Ureter (tissue), 1 donor: ENCODE data around the gene MLLT10. TPM values are rescaled to one million over a fixed set of nuclear protein-coding genes. Genes with fewer than 3 reads are reported as not detected.
"Not testable (repeated sequence)": the region's sequence is repeated elsewhere in the genome, so short reads cannot be mapped to it uniquely, and the experiment has no call there.

Source experiments
- DNase-seq: peaks from one replicate; pipeline ENCODE4 v3.0.0-alpha.2; 2020; ENCODE audit warnings: low spot score
- total RNA-seq: library from RNA; stranded (reverse); gene quantifications from one replicate; pipeline ENCODE4 v1.2.4, GENCODE V29; 2023
- donor health status: DM: yes; HTN: yes; CAD: no.

Gene MLLT10
- total RNA-seq, 1 donor from 2014 or later, result 83.7 TPM

DNA sequence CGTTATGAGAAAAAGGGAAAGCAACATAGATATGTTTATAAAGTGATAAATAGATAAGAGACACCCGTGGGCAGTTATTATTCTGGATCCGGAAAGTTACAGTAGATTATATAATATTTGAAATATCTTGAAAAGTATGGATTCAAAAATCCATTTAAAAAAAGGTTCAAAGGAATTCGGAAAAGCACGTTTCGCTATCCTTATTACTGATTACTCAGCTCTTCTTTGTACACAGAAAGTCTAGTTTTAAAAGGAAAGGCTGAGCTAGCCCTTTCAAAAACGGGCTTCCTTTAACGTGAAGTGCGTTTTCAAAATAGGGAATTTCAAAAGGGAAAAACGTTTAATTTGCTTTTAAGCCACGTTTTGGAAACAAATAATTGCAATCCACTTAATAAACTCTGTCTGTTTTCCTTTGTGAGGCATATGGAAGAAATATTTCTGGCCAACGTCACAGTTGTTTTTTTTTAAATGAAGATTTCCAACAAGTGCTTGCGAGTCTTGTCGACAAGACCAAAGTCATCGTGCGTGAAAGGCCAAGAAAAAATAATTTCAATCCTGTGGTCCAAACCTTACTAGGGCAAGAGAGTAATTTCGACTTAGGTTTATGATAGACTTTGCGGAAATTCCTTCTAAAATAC, 6.3 kb upstream of the MLLT10 start:
- no peak for DNase-seq

- no peak for DNase-seq
Measured at GRCh38 chr10:21528236-21529031, 5.6 kb upstream of the MLLT10 start.

- DNase-seq, result no peak
Measured at GRCh38 chr10:21529032-21529910, 4.8 kb upstream of the MLLT10 start.

- no peak for DNase-seq
Measured at GRCh38 chr10:21530168-21530567, 3.9 kb upstream of the MLLT10 start.

DNA sequence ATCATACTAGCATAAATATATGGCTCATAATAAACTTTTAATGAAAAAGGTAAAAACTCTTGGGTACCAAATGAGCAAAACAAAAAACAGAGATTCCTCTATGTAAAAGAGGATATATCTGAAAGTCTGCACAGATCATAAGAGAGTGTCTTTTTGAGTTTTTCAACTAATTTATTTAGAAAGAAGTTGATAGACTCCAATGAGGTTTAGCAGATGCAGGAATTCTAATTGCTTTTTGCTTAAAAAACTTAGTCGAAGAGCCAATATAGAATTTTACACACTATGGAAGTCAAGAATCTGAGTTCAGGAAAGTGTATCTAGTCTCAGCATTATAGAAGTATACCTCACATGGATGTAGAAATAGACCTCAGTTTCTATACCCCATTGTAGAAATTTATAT, 3.4 kb upstream of the MLLT10 start:
- DNase-seq, result no peak

DNA sequence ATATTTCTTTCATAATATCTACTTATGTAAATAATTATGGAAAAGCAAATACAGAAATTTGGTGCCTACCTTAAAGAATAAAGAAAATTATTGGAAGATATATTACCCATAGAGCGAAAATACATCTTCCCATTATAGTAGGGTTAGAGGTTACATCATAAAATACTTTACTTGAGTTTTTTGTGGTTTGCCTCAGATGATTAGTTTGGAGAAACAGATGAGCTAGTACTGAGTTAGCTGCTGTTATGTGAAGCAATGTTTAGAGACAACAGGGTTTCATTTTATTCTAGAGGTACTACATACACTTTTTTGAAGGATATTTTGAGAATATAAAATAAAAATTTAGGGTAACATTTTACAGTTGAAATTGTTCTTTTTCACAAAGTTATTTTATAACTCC, 2.9 kb upstream of the MLLT10 start:
- no peak for DNase-seq

DNA sequence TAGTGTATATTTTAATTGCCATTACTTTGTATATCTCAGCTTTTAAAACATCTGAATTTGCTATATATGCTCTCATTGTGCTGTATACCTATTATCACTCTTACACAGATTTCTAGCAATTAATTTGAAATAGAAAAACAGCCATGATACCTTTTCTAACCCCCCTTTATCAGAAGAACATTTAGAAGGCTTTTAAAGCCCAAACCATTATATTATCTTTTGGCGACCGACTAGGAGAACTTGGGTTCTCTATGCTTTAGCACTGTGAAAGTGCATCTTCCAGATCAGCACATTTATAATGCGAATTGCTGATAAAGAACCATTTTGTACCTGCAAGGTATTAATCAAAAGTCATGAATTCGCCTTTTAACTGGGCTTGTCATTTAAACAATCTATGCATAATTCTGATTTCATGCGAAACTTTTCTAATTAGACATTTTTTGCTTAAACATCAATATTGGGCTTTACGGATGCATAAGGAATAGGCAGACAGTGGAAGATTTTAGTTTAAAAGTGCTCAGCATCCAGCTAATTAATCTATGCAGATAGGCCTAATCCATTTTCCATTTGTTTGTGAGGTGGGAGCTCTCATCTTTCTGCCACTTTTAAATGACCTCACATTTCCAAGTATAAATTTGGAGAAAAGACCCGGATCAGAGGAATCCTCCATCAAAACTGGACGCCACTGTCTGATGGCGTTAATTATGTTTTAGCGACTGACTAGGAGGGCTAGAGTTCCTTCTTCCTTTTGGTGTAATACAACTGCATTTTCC, 1.2 kb upstream of the MLLT10 start:
- DNase-seq, result no peak

GRCh38 chr10:21534280-21534586, 201 bp downstream of the MLLT10 start:
- DNase-seq, result no peak

GRCh38 chr10:21534604-21535493, 817 bp downstream of the MLLT10 start:
- peak; percentile 62 for DNase-seq

- no peak for DNase-seq
Measured at GRCh38 chr10:21535494-21535965, 1.5 kb downstream of the MLLT10 start.

- not testable (repeated sequence) for DNase-seq
Measured at GRCh38 chr10:21535976-21536375, 1.9 kb downstream of the MLLT10 start.

- no peak for DNase-seq
Measured at GRCh38 chr10:21536874-21537273, 2.8 kb downstream of the MLLT10 start.

DNA sequence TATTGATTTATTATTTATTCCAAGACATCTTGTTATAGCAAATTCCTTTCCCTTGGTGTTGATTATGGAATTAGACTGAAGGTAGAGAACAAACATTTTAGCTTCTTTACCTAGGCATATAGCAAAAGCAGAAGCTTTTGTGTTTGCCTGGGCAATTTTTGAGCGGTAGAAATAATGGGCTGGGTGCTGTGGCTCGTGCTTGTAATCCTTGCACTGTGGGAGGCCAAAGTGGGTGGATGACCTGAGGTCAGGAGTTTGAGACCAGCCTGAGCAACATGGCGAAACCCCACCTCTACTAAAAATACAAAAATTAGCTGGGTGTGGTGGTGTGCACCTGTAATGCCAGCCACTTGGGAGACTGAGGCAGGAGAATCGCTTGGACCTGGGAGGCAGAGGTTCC, 6.7 kb downstream of the MLLT10 start:
- DNase-seq, result not testable (repeated sequence)

DNA sequence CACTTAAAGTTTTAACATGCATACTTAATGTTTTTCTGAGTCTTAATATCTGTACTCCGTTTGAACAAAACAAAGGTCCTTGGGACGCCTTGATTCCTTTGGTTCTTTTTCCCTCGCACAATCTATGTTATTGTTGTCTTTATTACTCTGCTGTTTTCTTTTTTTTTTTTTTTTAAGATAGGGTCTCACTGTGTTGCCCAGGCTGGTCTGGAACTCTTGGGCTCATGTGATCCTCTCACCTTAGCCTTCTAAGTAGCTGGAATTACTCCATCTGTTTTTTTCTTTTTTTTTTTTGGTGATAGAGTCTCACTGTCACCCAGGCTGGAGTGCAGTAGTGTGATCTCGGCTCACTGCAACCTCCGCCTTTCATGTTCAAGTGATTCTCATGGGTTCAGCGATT, 13.2 kb downstream of the MLLT10 start:
- DNase-seq, result no peak

- no peak for DNase-seq
Measured at GRCh38 chr10:21552638-21553037, 18.6 kb downstream of the MLLT10 start.

DNA sequence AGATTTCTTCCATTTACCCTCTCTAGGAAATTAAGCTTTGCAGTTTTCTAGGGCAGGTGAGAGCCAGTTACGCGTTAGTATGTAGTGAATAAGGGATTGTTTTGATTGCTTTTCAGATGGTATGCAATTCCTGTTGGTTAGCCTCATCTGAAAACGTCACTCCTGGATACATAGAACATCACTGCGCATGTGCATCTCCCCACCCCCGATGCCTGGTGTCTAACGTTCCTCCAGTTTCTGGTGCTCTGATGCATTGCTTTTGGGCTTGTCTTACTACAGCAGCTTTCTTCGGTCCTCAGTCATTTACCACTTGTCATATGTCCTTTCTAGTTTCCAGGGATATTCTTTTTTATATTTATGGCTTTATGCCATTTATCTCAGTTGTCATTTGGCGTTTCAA, 22.5 kb downstream of the MLLT10 start:
- DNase-seq, result no peak

- not testable (repeated sequence) for DNase-seq
Measured at GRCh38 chr10:21558984-21559383, 25.0 kb downstream of the MLLT10 start.

DNA sequence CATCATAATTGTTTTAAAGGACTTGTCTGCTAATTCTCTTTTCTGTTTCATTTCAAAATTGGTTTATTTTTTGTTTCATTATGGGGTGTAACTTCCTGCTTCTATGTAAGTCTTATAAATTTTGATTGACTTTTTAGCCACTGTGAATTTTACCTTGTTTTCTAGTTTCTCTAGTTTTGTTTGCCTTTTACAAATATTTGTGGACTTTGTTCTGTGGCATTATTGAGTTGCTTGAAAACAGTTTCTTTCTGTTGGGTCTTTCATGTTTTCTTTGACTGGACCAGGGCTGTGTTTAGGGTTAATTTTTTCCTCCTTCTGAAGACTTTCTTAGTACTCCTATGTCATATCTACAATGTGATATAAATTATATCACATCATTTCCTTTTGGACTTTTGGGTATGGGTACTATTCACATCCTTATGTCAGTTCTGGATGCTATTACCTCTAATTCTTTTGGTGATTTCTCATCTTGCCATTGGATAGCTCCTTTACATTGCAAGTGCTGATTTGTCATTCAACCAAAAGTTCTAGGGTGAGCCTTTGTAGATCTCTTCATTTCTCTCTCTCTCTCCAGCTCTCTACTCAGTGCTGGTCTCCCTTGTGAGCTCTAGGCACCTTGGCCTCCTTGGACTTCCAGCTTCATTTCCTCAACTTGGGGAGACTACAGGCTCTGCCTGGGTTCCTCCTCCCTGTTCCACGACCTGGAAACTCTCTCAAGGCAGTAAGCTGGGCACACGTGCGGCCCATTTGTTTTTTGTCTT, 36.9 kb downstream of the MLLT10 start:
- no peak for DNase-seq

DNA sequence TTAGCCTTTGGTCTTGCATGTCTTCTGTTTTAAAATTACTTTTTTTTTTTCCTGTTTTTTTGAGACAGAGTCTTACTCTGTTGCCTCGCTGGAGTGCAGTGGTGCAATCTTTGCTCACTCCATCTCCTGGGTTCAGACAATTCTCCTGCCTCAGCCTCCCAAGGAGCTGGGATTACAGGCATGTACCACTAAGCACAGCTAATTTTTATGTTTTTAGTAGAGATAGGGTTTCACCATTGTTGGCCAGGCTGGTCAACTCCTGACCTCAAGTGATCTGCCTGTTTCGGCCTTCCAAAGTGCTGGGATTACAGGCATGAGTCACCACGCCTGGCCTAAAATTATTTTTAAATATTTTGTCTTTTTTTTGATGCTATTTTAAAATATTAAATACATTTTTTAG, 38.5 kb downstream of the MLLT10 start:
- DNase-seq, result no peak

DNA sequence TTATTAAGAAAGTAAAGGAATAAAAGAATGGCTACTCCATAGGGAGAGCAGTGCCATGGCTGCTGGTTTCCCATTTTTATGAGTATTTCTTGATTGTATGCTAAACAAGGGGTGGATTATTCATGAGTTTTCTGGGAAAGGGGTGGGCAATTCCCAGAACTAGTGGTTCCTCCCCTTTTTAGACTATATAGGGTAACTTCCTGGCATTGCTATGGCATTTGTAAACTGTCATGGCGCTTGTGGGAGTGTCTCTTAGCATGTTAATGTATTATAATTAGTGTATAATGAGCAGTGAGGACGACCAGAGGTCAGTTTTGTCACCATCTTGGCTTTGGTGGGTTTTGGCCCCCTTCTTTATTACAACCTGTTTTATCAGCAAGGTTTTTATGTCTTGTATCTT, 40.5 kb downstream of the MLLT10 start:
- not testable (repeated sequence) for DNase-seq
